ENCODE measurements around the gene HDAC4. TPM values are rescaled to one million over a fixed set of nuclear protein-coding genes. Genes with fewer than 3 reads are reported as not detected.

HDAC4 gene
- total and polyA plus RNA-seq, 2 of the 4 experiments (the other 2 are of a cell fraction): 4.1 to 7.2 TPM

DNA sequence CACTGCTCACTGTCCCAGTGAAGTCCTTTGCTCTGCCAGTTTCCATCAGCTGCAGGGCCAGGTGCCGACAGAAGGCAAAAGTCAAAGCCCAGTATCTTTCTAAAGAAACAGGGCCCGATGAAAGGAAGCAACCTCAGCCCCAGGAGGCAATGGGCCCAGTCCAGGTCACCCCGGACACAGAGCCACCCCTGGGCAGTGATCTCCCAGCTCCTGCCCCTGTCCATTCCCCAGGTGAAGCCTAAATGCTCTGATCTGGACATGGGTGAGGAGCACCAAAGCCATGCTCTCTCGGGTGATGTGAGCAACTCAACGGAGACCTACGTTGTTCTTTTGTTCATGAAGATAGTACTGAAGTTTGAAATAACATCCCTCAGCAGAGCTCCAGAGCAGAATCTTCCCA is 61.6 kb downstream of the HDAC4 start:
- H3K4me3 ChIP-seq (ENCODE audit: insufficient read depth, low read depth, low read length): no peak overlapping the region
- no peak overlapping the region for H3K18ac ChIP-seq (ENCODE audit: low read depth, low read length)
- no peaks in the 10 kb centered on the region for H3K27me3 ChIP-seq (ENCODE audit: control insufficient read depth, insufficient read depth, low read length)
- H4K91ac ChIP-seq (ENCODE audit: insufficient read depth, low read depth, low read length): no peak overlapping the region
- H4K20me1 ChIP-seq (ENCODE audit: insufficient read depth, low read length): peaks cover 7% of the 10 kb centered on the region; the same call in 1 of the 2 replicates
- DNase-seq (no peak), ATAC-seq (ENCODE audit: low read depth) (no peak)
- TF ChIP-seq, protein P1, sequence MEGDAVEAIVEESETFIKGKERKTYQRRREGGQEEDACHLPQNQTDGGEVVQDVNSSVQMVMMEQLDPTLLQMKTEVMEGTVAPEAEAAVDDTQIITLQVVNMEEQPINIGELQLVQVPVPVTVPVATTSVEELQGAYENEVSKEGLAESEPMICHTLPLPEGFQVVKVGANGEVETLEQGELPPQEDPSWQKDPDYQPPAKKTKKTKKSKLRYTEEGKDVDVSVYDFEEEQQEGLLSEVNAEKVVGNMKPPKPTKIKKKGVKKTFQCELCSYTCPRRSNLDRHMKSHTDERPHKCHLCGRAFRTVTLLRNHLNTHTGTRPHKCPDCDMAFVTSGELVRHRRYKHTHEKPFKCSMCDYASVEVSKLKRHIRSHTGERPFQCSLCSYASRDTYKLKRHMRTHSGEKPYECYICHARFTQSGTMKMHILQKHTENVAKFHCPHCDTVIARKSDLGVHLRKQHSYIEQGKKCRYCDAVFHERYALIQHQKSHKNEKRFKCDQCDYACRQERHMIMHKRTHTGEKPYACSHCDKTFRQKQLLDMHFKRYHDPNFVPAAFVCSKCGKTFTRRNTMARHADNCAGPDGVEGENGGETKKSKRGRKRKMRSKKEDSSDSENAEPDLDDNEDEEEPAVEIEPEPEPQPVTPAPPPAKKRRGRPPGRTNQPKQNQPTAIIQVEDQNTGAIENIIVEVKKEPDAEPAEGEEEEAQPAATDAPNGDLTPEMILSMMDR (conservative IDR thresholded peaks at IDR 0.05; ENCODE audit: low read depth, low read length): no peak
- TF ChIP-seq RCOR1 (IDR thresholded peaks at IDR 0.05; ENCODE audit: insufficient replicate concordance, low read length): no peak
- H3K9me3 ChIP-seq (ENCODE audit: control insufficient read depth, insufficient read depth, low read length): no peaks in the 10 kb centered on the region
- ChIA-PET POLR2A (ENCODE audit: unreplicated experiment) (no interaction called here), CTCF (no interaction called here)
- no peak overlapping the region for H2BK20ac ChIP-seq (ENCODE audit: low read depth, low read length)
- no peak overlapping the region for H3K56ac ChIP-seq (ENCODE audit: extremely low read depth, insufficient read depth, low read length)
- no CpG with 5 or more reads among the region's 6 CpGs for WGBS, 2 experiments (ENCODE audit: extremely low coverage in 2 of 2, insufficient read length in 1 of 2)
- in situ Hi-C loops (cut with MboI; ENCODE audit: low sequenced_read_pairs) (no loop called here), dilution Hi-C loops (cut with HindIII; ENCODE audit: low sequenced_read_pairs, unreplicated experiment) (no loop called here), intact Hi-C loops (cut with micrococcal nuclease) (no loop called here)
- peaks cover 37 to 48% of the 10 kb centered on the region in 2 experiments for H3K79me1 ChIP-seq (ENCODE audit: low read depth in 1 of 2, low read length in 2 of 2)
- no peak overlapping the region for H4K8ac ChIP-seq (ENCODE audit: low read depth in 2 of 2, low read length in 2 of 2)
- no peak overlapping the region for H2AK5ac ChIP-seq (ENCODE audit: low read depth, low read length)
- H3K4me2 ChIP-seq (ENCODE audit: low read depth, low read length): no peak overlapping the region
- peaks cover 2% of the 10 kb centered on the region; the same call in 1 of the 2 replicates for H3K36me3 ChIP-seq (ENCODE audit: control insufficient read depth, insufficient read depth, low read length)
- no TSS peak for BruUV-seq (replicated peaks)
- no peak overlapping the region for H2BK5ac ChIP-seq (ENCODE audit: low read depth, low read length, poor library complexity, severe bottlenecking)
- H3K23ac ChIP-seq (ENCODE audit: low read depth, low read length): no peak overlapping the region
- H2AFZ ChIP-seq (replicated peaks; ENCODE audit: low read length, poor library complexity): no peak overlapping the region
- peaks cover 14% of the 10 kb centered on the region for H3K4me1 ChIP-seq (ENCODE audit: control insufficient read depth, insufficient read depth, low read length)
- no peak overlapping the region for H3K4ac ChIP-seq (ENCODE audit: low read depth, low read length)
- H2BK120ac ChIP-seq (ENCODE audit: low read depth, low read length): no peak overlapping the region
- H2BK15ac ChIP-seq (ENCODE audit: low read depth, low read length): no peak overlapping the region
- H3K9ac ChIP-seq (ENCODE audit: low read depth, low read length): no peak overlapping the region
- peaks cover 19% of the 10 kb centered on the region; the same call in 1 of the 2 replicates for H3K9me1 ChIP-seq (ENCODE audit: insufficient read depth, low read length)
- no peak overlapping the region for H2AK9ac ChIP-seq (replicated peaks; ENCODE audit: low read depth, low read length, poor library complexity)
- no peak overlapping the region for H4K5ac ChIP-seq (ENCODE audit: low read depth, low read length)
- H3K27ac ChIP-seq (ENCODE audit: insufficient read depth, low read length): no peak overlapping the region
- no peak overlapping the region for H3K14ac ChIP-seq (replicated peaks; ENCODE audit: low read depth, low read length)

All from IMR-90 (cell line).